Stimulated activated naive CD4-positive, alpha-beta T cell treated with Interleukin-2 at 50 U/mL for 16 hours (primary cell): ENCODE measurements around the gene CTIF.
"Not testable (repeated sequence)": the region's sequence is repeated elsewhere in the genome, so short reads cannot be mapped to it uniquely, and the experiment has no call there.

Source experiments
- DNase-seq: peaks from one replicate; lab custom pipeline; 2025; lab: John Stamatoyannopoulos, UW

The CTIF gene

DNA sequence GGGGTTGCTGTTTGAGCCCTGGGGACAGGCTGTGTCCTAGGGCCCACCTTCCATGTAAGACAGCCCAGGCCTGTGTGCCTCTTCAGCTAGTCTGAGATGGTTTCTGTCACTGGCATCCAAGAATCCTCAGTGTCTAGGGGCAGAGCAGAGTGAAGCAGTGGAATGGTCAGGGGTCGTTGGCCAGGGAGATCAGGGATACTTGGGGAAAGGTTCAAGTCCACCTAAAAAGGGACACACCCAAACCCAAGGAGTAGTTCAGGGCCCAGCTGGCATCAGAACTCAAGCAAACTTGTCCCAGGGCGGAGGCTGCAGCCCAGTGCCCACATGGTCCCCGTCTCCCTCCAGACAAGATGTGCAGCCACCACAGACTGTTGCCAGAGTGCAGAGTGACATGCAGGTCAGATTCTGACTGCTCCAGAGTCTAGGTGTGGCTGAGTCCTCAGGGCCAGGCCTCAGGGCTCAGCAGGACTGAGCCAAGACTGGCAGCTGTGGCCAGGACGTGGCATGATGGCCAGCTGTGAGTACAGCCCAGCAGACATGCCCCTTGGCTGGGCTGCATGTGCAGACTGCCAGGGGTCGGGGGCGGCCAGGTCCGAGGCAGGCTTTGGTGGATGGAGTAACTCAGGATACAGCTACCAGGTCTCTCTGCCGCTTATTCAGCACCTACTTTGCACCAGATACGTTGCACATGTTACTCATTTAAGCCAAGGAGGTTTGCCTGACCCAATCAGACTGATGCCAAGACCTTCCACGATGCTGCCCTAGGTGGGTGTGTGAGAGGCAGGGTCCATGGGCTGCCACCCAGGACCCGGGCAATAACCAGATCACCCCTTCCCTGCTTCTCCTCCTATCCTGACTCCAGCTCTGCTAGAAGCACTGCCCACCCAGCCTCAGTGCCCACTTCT lies 265.4 kb downstream of the CTIF start:
- no peak for DNase-seq

DNA sequence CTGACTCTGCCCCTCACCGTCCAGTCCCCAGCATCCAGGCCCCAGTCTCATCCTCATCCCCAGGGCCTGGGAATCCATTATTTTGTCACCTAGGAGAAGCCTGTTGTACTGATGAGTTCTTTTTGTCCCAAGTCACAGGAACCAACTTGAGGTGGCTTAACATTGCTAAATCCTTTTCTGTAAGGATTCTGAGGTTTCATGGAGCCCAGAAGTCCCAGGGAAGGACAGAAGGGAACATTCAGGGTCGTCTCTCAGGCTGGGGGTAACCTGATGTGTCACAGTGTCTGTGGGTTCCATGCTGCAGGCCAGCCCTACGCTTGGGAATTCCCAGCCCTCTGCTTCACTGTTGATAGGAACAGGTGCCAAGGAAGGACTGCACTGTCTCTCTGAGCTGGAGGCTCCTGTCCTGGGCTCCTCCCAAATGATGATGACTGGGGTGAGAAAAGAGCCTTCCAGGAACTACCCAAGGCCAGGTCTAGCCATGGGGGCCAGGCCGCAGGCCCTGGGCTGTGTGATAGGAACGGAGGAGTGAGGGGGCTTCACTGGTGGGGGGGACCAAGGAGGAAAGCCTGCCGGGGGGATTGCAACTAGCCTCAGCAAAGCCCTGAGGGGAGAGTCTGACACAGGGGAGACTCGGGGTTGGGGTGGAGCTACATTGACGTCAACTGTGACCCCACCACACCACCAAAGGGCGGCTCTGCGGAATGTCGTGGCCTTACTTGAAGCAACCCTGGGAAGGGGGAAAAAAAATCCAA lies 266.2 kb downstream of the CTIF start:
- no peak for DNase-seq

DNA sequence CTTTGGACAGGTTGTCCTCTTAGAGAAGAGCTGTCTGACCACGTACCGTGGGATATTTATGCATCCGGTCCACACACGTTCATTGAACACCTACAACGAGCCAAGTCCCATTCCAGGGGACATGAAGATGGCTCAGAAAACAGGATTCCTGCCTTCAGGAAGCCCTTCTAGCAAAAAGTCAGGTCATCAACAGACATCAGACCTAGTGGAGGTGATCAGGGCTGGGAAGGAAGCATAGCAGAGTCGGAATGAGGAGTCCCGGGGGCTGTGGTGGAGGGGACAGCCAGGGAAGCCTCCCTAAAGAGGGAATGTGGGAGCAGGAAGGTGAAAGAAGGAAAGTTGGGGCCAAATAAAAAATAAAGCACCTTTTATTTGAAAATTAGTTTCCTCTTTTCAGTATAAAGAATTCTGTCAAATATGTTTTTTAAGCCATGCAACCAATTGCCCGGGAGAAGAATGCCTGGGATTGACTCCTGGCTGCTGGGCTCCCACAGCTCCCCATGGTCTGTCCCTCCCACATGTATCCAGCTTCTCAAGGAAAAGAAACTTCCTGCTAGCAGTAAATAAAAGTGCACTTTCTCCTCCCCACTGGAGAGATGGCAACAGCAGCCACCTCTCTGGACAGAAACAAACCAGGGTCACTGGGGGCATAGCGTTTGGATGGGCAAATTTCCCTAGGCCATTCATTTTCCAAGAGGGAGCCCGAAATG lies 267.1 kb downstream of the CTIF start:
- DNase-seq = no peak

DNA sequence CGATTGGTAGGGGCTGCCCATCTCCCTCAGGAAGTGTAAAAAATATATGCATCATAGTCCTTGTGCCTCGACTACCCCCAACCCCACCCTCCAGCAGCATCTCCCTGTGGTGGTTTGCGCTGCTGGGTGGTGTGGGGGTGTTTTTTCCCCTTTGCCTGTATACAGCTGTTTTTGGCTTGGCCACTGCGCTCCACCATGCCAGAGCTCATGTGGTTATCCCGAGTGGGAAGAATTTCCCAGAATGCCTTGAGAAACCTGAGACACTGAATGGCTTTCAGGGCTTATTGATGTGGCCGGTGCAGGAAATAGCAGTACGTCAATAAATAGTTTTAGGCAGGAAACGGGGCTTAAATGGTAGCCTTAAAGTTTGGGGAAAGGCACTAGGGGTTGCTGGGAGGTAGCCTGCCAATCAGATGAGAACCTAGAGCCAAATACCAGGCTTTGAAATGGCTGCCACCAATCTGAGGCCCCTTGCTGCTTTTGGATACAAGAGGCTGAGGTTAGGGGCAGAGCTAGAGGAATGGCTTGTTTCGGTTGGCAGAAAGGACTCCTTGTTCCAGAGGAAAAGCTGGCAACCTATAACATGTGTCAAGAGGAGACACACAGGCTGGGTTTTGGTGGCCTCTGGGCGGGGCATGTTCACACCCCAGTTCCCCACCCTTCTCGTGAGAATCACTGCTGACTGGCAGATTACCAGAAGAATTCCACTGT lies 267.9 kb downstream of the CTIF start:
- no peak for DNase-seq

DNA sequence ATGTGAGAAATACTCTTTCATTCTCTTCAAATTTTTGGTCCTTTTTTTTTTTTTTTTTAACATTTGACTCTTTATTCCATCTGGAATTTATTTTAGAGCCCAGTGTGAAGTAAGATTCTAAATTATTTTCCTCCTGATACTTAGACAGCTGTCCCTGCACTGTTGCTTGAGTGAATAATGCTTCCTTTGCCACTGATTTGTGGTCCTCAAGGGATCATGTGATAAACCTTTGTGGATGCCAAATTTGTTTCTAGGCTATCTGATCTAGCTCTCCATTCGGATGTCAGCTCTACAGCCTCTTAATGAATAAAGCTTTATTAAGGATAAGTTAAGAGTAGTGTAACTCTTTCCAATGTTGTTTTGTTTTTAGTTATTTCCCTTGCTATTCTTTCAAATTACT lies 269.6 kb downstream of the CTIF start:
- DNase-seq = no peak

DNA sequence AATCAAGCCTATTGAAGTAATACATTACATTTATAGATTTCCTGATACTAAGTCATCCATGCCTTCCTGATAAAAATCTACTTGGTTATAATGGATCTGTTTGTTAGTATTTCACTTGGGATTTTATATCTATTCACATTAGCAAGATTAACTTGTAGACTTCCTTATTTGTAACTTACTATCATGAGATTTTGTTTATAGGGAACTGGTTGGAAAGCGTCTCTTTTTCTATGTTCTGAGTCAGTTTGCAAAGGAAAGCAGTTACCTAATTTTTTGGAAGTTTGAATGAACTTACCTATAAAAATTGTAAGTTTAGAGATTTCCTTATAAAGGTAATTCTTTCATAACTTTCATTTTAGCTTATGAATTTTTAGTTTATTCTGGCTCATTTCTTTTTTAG lies 270.5 kb downstream of the CTIF start:
- DNase-seq = no peak

DNA sequence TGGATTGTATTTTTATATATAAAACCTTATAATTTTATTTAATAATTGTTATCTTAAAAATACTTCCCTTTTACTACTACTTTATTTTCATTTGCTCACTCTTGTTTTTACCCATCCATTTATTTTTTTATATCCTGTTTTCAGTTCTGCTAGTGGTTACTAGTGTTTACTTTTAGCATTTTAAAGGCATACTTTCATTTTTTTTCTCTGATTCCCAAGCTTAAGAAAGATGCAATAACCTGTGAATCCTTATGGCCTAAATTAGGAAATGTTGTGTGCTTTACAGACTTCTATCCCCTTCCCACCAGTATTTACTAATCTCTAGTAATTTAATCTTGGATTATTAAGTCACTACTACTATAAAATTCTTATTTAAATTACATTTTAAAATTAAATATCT lies 272.0 kb downstream of the CTIF start:
- DNase-seq = no peak

DNA sequence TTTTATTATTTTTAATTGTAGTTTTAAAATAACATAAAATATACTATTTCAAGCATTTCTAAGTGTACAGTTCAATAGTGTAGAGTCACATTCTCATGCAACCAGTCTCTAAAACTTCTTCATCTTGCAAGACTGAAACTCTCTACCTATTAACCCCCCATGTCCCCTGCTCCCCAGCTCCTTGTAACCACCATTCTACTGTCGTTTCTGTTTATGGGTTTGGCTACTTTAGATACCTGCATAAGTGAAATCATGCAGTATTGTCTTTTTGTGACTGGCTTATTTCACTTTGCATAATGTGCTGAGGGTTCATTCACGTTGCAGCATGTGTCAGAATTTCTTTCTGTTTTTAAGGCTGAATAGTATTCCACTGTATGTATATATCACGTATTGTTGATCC lies 272.6 kb downstream of the CTIF start:
- DNase-seq = no peak

DNA sequence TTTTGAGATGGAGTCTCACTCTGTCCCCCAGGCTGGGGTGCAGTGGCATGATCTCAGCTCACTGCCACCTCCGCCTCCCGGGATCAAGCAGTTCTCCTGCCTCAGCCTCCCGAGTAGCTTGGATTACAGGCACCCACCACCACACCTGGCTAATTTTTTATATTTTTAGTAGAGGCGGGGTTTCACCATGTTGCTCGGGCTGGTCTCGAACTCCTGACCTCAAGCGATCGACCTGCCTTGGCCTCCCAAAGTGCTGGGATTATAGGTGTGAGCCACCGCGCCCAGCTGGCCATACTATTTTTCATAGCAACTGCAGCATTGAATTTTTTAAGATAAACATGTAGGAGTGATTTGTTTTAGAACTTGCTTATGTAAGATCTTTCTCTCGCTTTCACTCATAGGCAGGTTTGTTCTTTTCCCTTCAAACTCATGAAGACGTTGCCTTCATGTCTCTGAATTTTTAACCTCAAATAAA lies 273.2 kb downstream of the CTIF start:
- not testable (repeated sequence) for DNase-seq

DNA sequence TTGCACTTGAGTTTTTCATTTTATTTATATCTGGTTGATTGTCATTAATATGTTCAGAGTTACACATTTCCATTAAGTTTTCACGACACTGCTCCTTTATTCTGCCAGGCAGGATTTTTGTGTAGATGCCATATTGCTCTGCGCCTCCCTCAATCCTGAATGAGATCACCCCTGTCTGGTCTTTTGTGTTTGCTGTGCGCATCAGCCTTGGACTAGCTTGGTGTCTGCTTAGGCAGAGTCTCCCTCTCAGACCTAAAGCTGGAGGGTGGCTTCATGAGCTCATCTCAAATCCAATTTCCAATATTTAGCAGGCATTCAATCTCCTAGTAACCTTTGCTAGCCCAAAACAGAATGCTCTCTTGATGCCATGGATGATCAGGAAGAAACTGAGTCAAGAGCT lies 274.5 kb downstream of the CTIF start:
- DNase-seq = no peak

DNA sequence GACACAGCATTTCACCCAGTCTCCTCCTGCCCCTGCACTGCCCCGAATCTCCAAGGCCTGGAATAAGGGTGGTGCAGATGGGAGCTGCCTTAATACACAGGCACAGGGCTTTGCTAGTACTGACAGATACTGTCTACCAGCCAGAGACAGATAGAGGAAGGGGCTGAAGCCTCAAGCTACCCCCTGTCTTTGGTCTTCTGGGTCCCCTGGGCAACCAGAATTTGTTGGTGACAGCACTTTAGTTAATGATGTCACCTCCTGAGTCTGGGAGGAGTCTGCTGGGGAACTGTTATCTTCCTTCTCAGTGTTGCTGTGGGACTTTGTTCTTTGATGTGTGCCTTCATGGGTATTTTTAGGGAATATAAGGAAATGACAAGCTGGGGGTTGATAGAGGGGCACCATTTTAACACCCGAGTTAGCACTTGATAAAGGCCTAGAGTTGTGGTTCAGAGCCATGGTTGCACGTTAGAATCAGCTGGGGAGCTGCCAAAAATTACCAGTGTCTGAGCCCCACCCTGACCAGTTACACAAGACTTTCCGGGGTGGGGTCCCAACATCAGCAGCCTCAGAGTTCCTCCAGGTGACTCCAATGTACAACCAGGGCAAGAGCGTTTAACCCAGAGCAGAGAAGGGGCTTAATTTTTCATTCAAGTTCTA lies 275.1 kb downstream of the CTIF start:
- DNase-seq = no peak

DNA sequence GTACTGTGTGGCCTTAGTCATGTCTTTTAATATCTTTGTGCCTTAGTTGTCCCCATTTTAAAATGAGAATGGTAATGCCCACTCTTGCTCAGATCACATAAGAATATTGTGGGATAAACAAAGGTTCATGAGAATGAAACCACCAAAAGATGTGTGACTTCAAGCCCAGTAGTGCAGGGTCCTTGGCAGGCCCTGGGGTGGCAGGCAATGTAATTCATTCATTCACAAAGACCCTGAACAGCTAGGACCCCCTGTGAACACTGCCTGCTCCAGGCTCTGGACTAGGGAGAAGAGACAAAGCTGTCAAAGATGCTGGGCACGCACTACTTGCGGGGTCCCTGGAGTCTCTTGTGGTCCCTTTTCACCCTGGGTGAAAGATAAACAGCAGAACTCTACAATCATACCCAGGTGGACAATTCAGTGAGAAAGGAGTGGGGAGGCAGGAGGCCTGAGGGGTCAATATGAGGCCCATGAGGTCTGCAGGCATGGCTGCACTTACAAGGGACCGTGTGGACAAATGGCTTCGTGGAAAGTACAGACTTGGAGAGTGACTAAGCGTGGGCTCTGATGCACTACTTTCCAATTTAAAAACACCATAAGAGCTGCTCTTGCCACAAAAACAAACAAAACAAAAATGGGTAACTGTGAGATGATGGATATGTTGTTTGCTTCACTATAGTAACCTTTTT lies 275.8 kb downstream of the CTIF start:
- DNase-seq = no peak

DNA sequence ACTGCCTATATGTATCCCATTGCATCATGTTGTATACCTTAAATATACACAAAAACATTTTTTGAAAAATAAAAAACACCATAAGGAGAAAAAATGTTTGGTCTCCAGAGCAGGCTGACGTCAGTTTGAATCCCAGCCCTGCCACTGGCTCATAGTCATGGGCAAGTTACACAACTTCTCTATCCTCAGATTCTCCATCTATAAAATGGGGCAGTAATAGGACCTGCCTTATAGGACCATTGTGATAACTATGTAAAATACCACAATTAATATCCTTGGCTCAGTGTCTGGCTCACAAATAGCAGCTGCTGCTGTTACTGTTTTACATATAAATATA lies 276.3 kb downstream of the CTIF start:
- DNase-seq = no peak

DNA sequence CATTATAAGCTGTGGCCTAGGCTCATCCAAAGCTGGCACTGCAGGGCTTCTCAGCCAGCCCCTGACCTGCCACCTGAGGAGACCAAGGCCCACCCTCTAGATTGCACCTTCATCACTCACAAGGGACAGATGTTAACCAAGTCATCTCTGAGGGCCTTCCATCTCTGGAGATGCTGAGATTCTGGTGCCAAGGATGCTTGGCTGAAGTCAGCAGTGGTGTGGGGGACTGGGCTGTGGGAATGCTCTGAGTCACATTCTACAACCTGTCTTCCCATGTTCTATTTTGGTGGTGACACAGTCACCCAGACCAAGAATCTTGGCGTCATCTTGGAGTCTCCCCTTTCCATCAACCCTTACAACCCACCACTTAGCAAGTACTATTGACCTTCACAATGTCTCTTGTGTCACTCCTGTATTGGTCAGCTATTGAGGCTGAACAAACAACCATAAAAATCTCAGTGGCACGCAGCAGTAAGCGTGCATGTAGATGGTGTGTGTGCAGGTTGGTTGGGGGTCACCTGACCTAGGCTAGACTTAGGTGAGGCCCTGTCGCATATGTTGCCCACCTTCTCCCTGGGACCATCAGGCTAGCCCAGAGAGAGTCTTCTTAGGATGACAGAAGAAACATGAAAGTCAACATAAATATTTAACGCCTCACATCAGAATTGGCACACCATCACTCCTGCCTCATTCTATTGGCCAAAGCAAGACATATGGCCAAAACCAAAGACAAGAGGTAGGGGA lies 276.9 kb downstream of the CTIF start:
- DNase-seq = no peak

DNA sequence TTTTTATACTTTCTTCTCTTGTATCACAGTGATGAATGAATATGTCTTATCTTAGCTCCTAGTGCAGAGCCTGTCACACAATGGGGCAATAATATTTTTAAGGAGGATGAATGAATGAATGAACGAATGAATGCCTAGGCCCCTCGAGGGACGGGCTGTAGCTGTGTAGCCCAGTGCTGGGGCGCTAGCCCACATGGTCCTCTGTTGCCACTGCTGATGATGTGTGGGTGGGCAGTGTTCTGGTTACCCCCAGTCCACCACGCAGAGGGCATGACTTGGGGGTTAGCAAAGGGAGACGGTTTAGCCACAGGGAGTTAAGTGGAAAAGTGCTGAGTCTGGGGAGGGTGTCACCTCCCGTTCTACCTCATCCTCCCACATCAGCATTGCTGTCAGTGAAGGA lies 277.7 kb downstream of the CTIF start:
- no peak for DNase-seq

DNA sequence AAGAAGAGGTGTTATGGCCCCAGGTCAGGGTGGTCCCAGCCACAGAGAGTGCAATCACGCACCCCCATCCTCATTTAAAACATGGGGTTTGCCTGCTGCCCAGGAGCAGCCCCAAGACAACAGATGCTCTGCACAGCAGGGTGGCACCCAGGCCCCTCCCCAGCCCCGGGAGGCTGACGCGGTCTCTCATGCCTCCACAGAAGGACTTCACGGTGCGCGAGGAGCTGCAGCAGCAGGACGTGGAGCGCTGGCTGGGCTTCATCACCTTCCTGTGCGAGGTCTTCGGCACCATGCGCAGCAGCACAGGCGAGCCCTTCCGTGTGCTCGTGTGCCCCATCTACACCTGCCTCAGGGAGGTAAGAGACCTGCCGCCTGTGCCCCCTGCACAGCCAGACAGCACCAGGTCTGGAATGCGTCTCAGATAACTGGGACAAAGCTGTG lies 278.2 kb downstream of the CTIF start:
- DNase-seq = no peak

DNA sequence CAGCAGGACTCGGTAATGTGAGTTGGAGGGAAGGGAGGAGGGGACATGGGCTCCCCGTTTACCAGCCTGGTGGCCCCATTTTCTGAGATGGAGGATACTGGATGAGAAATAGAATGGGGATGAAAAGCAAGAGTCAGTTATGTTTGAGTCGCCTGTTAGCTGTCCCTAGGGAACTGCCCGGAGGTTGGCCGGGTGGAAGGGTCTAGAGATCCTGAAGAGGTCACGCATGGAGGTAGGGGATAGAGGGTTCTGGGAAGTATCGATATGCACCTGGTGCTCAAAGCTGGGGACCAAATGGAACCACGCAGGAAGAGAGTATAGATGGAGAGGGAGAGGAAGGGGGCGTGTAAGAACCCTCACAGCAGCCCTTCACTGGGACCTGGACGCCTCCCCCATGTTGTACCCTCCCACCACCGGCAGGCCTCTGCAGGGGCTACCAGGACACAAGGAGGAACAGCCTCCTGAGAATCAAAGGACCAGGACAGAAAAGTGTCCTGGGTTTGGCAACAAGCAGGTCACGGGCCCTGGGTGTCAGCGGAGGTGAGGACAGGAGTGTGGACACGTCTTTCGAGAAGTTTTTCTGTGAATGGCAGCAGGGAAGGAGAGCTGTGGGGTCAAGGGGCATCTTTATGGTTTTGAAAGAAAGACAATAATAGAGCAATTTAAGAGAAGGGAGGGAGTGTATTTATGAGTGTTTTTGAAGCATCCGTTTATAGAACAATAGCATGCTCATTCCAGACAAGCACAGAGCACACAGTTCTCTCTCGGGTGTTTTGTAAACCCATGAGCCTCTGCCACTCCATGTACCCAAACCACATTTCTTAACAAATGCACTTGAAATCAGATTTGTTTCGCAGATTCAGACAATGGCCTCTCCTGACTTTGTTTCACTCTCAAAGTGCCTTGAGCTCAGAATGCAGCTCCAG lies 279.8 kb downstream of the CTIF start:
- DNase-seq = no peak

DNA sequence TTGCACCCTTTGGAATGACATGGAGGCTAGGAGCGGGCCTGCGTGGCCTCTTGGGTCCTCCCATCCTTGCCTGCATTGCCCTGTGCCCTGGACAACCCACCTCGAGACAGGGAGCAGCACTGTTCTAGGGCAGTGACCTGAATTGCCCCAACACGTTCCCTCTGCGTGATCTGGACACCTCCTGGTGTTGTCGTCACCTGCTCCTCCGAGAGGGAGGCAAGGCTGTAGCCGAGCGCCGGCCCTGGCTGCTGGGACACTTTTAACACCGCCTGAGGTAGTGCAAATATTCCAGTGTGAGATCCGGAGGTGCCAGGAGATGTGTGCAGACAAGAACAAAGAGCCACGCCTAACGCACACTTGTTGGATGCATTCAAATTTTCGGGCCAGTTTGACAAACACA lies 280.4 kb downstream of the CTIF start:
- no peak for DNase-seq
